Caco-2 (cell line): ENCODE results near the gene CCIN. TPM values are rescaled to one million over a fixed set of nuclear protein-coding genes. Genes with fewer than 3 reads are reported as not detected.

ENCODE experiments used
- BruUV-seq: library from RNA; stranded (reverse); fragments of 400-500 nt; replicated peaks from 2 replicates; lab custom pipeline; 2021; lab: Mats Ljungman, UMichigan
- CTCF ChIA-PET: fragments of 300-600 bp; sonication (Branson Sonifier 250); formaldehyde crosslinking; loops from one replicate; lab custom pipeline; 2022; ENCODE audit warnings: antibody characterized with exemption; lab: Charles Lee
- POLR2A ChIA-PET: fragments of 300-600 bp; sonication (Branson Sonifier 250); formaldehyde crosslinking; loops from one replicate; lab custom pipeline; 2022; ENCODE audit warnings: antibody characterized with exemption; lab: Charles Lee
- DNase-seq, 2 experiments: peaks; one replicate each; pipeline versions ENCODE4 v3.0.0 to v3.0.0-alpha.2; 2020 to 2022
- H3K27me3 ChIP-seq: replicated peaks from 2 replicates; pipeline ENCODE4 v1.6.0; 2011; ENCODE audit warnings: low read length; ENCODE audit not compliant: control insufficient read depth, insufficient read depth
- H3K36me3 ChIP-seq: 2 replicates; pipeline ENCODE4 v1.5.1; 2011; ENCODE audit warnings: low read length; ENCODE audit not compliant: control insufficient read depth, insufficient read depth
- H3K4me1 ChIP-seq: fragments of 250-450 bp; sonication (Bioruptor Pico); 2 replicates; pipeline ENCODE4 v1.5.1; 2020; ENCODE audit warnings: mild to moderate bottlenecking
- H3K4me3 ChIP-seq: 2 replicates; pipeline ENCODE4 v1.5.1; 2011; ENCODE audit warnings: low read depth, mild to moderate bottlenecking, control low read depth, low read length
- H3K9me3 ChIP-seq: fragments of 250-450 bp; sonication (Bioruptor Pico); 2 replicates; pipeline ENCODE4 v1.5.1; 2020; ENCODE audit warnings: mild to moderate bottlenecking, moderate library complexity
- H3K27ac Mint-ChIP-seq: one replicate; pipeline ENCODE4 v1.8.0; 2022; ENCODE audit warnings: mixed read lengths; ENCODE audit not compliant: unreplicated experiment
- H3K27me3 Mint-ChIP-seq: one replicate; pipeline ENCODE4 v1.8.0; 2022; ENCODE audit warnings: mixed read lengths; ENCODE audit not compliant: insufficient read depth, unreplicated experiment
- H3K36me3 Mint-ChIP-seq: one replicate; pipeline ENCODE4 v1.8.0; 2022; ENCODE audit warnings: mild to moderate bottlenecking, mixed read lengths; ENCODE audit not compliant: insufficient read depth, unreplicated experiment
- H3K4me1 Mint-ChIP-seq: one replicate; pipeline ENCODE4 v1.8.0; 2022; ENCODE audit warnings: low read depth, mixed read lengths; ENCODE audit not compliant: unreplicated experiment
- H3K4me3 Mint-ChIP-seq: one replicate; pipeline ENCODE4 v1.8.0; 2022; ENCODE audit warnings: mild to moderate bottlenecking, moderate library complexity, mixed read lengths; ENCODE audit not compliant: unreplicated experiment
- H3K9me3 Mint-ChIP-seq: one replicate; pipeline ENCODE4 v1.8.0; 2022; ENCODE audit warnings: mixed read lengths; ENCODE audit not compliant: unreplicated experiment
- intact Hi-C: fragments of 100-400 bp; cut with micrococcal nuclease; formaldehyde crosslinking; loops from one replicate; pipeline ENCODE4 v1.10.0; 2022; ENCODE audit not compliant: unreplicated experiment
- total RNA-seq: library from RNA; stranded (reverse); gene quantifications from 2 replicates; pipeline ENCODE4 v1.2.3, GENCODE V29; 2022
- TF ChIP-seq, protein P1 (sequence below), 2 experiments: fragments of 200-600 bp in 1 of 2; IDR thresholded peaks; 1 replicate in 1 of 2; 2 replicates in 1 of 2; pipeline versions ENCODE4 v1.5.1 to v1.8.0; 2011 to 2022; ENCODE audit warnings: antibody characterized with exemption in 1 of 2, control low read depth in 1 of 2, inconsistent platforms in 1 of 2, low read depth in 1 of 2, low read length in 1 of 2, mild to moderate bottlenecking in 1 of 2, moderate library complexity in 1 of 2; ENCODE audit not compliant: insufficient read depth in 1 of 2, severe bottlenecking in 1 of 2, unreplicated experiment in 1 of 2

The CCIN gene
- total RNA-seq, 1 experiment from 2014 or later = not detected

DNA sequence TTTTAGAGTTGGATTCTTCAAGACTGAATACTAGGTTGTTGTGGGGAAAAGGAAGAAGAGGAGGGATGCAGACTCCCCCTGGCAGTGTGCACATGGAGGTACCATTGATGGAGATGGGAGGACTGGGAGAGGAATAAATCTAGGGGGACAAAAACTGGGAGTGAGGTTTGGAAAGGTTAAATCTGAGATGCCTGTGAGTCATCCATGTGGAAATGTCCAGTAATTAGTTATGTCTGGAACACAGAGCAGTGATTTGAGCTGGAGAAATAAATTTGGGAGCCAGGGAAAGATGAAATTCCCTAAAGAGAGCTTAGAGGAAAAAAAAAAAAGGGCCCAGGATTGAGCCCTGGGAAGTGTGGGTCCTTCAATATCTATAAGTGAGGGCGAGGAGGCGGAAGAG, 8.0 kb upstream of the CCIN start:
- no peak overlapping the region for H3K4me3 Mint-ChIP-seq
- no peak overlapping the region for H3K27ac Mint-ChIP-seq
- no peaks in the 10 kb centered on the region for H3K36me3 ChIP-seq
- DNase-seq = no peak
- H3K27me3 Mint-ChIP-seq = peaks cover 3% of the 10 kb centered on the region
- no peaks in the 10 kb centered on the region for H3K9me3 ChIP-seq
- intact Hi-C loops = no loop called here
- H3K4me1 ChIP-seq = peaks cover 8% of the 10 kb centered on the region
- TF ChIP-seq, protein P1, sequence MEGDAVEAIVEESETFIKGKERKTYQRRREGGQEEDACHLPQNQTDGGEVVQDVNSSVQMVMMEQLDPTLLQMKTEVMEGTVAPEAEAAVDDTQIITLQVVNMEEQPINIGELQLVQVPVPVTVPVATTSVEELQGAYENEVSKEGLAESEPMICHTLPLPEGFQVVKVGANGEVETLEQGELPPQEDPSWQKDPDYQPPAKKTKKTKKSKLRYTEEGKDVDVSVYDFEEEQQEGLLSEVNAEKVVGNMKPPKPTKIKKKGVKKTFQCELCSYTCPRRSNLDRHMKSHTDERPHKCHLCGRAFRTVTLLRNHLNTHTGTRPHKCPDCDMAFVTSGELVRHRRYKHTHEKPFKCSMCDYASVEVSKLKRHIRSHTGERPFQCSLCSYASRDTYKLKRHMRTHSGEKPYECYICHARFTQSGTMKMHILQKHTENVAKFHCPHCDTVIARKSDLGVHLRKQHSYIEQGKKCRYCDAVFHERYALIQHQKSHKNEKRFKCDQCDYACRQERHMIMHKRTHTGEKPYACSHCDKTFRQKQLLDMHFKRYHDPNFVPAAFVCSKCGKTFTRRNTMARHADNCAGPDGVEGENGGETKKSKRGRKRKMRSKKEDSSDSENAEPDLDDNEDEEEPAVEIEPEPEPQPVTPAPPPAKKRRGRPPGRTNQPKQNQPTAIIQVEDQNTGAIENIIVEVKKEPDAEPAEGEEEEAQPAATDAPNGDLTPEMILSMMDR (IDR thresholded peaks at IDR 0.05; ENCODE audit: insufficient read depth in 1 of 2, low read depth in 1 of 2, low read length in 1 of 2, severe bottlenecking in 1 of 2, unreplicated experiment in 1 of 2) = no peak
- H3K27me3 ChIP-seq = no peaks in the 10 kb centered on the region
- H3K4me3 ChIP-seq = no peak overlapping the region
- no peaks in the 10 kb centered on the region for H3K4me1 Mint-ChIP-seq
- no peaks in the 10 kb centered on the region for H3K36me3 Mint-ChIP-seq
- BruUV-seq = no TSS peak
- no peaks in the 10 kb centered on the region for H3K9me3 Mint-ChIP-seq
- ChIA-PET CTCF (no interaction called here), POLR2A (no interaction called here)

GRCh38 chr9:36162211-36162738, 6.9 kb upstream of the CCIN start:
- peaks cover 3% of the 10 kb centered on the region for H3K27me3 Mint-ChIP-seq
- H3K27me3 ChIP-seq = no peaks in the 10 kb centered on the region
- intact Hi-C loops = no loop called here
- H3K4me3 Mint-ChIP-seq = no peak overlapping the region
- H3K4me3 ChIP-seq = no peak overlapping the region
- TF ChIP-seq, protein P1 (IDR thresholded peaks at IDR 0.05; ENCODE audit: insufficient read depth in 1 of 2, low read depth in 1 of 2, low read length in 1 of 2, severe bottlenecking in 1 of 2, unreplicated experiment in 1 of 2) = no peak
- CTCF ChIA-PET = no interaction called here
- POLR2A ChIA-PET = no interaction called here
- no peaks in the 10 kb centered on the region for H3K4me1 Mint-ChIP-seq
- no peak overlapping the region for H3K27ac Mint-ChIP-seq
- no TSS peak for BruUV-seq
- no peaks in the 10 kb centered on the region for H3K36me3 ChIP-seq
- no peaks in the 10 kb centered on the region for H3K9me3 Mint-ChIP-seq
- H3K9me3 ChIP-seq = no peaks in the 10 kb centered on the region
- no peak for DNase-seq
- H3K4me1 ChIP-seq = peaks cover 8% of the 10 kb centered on the region
- H3K36me3 Mint-ChIP-seq = no peaks in the 10 kb centered on the region

DNA sequence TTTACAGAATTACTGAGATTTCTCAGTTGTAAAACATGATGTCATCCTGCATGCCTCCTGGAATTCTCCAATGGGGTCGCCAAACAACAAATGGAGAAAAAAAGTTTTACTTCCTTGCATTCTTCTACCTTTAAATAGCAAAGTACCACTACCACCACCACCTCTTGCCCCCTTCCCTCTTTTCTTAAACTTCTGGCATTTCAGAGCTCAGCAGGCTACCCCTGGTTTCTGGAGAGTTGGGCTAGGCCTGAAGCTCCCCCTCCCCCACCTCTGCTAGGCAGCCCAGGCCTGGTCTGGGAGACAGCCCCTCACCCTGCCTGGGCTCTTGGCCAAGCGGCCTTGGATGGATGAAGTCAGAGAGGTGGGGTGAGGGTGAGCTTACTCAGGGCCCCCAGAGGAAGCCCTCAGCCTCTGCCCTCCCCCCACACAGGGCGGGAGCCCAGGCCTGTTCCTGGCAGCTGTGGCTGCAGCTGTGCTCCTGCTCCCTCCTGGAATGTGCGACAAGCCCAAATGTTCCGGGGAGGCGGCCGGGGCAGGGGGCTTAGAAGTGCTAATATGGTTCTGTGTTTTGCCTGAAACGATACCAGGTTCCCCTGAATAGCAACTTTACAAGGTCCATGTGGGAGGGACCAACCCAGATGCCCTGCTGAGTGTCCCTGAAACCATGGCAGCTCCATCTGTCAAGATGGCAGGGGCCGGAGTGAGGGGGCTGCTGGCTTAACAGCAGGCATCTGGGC, 6.0 kb upstream of the CCIN start:
- Mint-ChIP-seq H3K27ac (no peak overlapping the region), H3K27me3 (peaks cover 3% of the 10 kb centered on the region), H3K9me3 (no peaks in the 10 kb centered on the region), H3K36me3 (no peaks in the 10 kb centered on the region), H3K4me1 (no peaks in the 10 kb centered on the region), H3K4me3 (no peak overlapping the region)
- H3K4me3 ChIP-seq = no peak overlapping the region
- H3K4me1 ChIP-seq = peaks cover 8% of the 10 kb centered on the region
- ChIA-PET CTCF (interaction anchor here (0.7 kb wide), 1 partner anchor 50 kb away, joined by 3 read pairs; no protein-coding TSS in a partner anchor), POLR2A (interaction anchor here (1.6 kb wide), 1 partner anchor 27 kb away, joined by 6 read pairs; no protein-coding TSS in a partner anchor)
- intact Hi-C loops = no loop called here
- BruUV-seq = no TSS peak
- H3K27me3 ChIP-seq = no peaks in the 10 kb centered on the region
- no peaks in the 10 kb centered on the region for H3K36me3 ChIP-seq
- DNase-seq = no peak
- TF ChIP-seq, protein P1 (IDR thresholded peaks at IDR 0.05; ENCODE audit: insufficient read depth in 1 of 2, low read depth in 1 of 2, low read length in 1 of 2, severe bottlenecking in 1 of 2, unreplicated experiment in 1 of 2) = no peak
- H3K9me3 ChIP-seq = no peaks in the 10 kb centered on the region
